HG02642 (cell line): Measurements from ENCODE around the gene ZBTB4.

ENCODE experiments used
- ATAC-seq: cut with Tn5 transposase; IDR thresholded peaks from one replicate; pipeline ENCODE4 v1.9.1; 2021; ENCODE audit warnings: mild to moderate bottlenecking; ENCODE audit not compliant: unreplicated experiment, poor library complexity

ZBTB4 gene

DNA sequence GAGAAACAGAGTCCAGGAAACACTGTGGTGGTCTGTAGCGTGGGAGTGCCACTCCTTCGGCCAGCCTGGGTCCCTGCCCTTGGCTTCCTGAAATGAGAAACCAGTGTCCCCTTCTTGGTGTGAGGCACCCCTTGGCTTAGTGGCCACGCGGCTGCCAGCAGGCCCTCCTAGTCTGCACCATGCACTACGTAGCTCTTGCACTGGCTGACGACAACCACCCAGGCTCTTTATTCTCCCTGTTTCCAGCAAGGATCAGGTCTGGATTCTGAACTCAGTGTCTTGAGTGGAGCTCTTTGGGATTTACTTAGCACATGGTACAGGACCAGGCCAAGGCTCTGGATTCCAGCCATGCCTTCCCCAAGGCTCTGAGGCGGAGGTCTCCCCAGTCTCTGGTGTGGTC lies 51.9 kb downstream of the ZBTB4 start:
- no peak for ATAC-seq

- no peak for ATAC-seq
Observed at GRCh38 chr17:7426896-7427489, 52.4 kb downstream of the ZBTB4 start.

DNA sequence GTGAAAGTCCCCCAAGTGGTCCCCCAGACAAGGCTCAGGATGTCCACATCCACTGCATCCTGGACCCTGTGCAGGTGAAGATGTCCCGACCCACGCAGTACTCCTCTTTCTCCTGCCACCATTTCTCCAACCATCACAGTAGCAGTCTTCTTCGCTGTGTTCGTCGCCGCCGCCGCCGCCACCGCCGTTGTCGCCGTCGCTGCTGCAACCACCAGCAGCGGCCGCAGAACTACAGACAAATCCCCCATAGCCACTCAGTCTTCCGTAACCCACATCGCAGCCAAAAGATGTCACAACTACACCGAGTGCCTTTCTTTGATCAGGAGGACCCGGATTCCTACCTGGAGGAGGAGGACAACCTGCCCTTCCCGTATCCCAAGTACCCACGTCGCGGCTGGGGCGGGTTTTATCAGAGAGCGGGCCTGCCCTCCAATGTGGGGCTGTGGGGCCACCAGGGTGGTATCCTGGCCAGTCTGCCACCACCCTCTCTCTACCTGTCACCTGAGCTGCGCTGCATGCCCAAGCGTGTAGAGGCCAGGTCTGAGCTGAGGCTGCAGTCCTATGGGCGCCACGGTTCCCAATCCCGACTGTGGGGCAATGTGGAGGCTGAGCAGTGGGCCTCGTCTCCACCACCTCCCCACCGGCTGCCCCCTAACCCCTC lies 53.1 kb downstream of the ZBTB4 start:
- ATAC-seq = no peak

GRCh38 chr17:7425756-7426155 lies 53.7 kb downstream of the ZBTB4 start:
- no peak for ATAC-seq

GRCh38 chr17:7425316-7425715 lies 54.1 kb downstream of the ZBTB4 start, which contains the start of gene SPEM2:
Gene SPEM2 (plus strand): TSS chr17:7425616. CDS start chr17:7425689, 73 bp downstream.
- no peak for ATAC-seq

- ATAC-seq = no peak
Observed at GRCh38 chr17:7423679-7424078, 55.8 kb downstream of the ZBTB4 start.

- ATAC-seq = no peak
Observed at GRCh38 chr17:7421186-7421585, 58.2 kb downstream of the ZBTB4 start.

DNA sequence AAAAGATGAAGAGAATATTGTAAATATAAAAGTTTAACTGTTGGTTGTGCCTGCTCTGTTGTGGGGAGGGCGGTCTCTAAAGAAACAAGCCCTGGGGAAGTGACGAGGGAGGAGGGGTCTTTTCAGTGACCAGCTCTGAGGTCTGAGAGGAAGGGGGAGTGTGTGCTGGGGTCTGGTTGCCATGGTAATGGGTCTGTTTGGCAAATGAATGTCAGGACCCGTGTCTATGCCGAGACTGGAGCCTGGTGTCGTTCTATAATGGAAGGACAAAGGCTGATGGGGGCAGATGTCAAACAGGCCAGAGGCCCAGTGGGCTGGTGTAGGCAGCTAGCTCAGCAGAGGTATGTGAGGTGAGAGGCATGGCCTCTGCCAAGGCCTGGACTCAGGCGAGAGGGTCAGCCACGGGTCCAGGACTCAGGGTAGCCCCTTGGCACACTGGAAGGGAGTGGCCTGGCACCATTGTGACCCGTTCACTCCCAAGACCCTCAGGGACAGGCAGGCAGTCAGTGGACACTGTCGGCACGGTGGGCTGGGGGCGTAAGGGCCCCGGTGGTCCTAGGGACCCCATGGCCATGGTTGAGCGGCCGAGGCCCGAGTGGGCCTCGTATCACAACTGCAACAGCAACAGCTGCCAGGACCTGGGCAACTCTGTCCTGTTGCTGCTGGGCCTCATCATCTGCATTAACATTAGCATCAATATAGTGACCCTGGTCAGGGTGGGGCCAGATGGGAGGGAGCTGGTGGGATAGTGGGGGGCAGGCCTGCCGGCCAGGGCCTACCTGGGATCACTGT lies 59.4 kb downstream of the ZBTB4 start, which contains the start of gene SPEM1:
TSS of gene SPEM1 (plus strand) at position 506 of the 792 bp plus-strand sequence. CDS start at position 567, 61 bp downstream.
- ATAC-seq = no peak

DNA sequence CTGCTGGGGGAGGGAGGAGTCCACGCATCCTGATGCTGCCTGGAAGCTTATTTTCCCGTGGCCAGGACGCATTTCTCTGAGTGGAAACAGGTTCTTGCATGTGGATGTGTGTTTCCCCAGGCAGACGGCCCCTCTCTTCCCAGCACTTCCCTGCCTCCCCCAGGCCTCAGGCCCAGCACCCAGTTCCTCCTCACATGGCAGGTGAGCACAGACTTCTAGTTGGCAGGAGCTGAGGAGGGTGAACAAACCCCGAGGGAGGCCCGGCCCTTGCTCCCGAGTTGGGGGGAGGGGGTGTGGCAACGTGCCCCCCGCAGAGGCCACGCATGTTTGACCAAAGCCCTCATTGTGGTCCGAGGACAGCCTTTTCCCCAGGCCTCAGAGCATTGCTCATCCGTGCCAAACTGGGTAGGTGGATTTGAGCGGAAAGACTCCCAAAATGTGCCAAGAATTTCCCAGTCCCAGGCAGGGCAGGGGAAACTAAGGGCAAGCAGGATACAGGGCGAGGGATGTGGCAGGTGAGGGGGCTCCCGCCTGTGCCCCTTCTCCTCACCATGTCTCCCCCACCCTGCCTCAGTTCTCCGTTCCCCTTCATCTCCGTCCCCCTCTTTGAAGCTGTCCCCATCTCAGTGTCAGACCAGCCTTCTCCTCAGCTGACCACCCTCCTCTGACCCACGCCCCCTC lies 60.8 kb downstream of the ZBTB4 start:
- no peak for ATAC-seq

- no peak for ATAC-seq
Observed at GRCh38 chr17:7417056-7417655, 62.3 kb downstream of the ZBTB4 start.

DNA sequence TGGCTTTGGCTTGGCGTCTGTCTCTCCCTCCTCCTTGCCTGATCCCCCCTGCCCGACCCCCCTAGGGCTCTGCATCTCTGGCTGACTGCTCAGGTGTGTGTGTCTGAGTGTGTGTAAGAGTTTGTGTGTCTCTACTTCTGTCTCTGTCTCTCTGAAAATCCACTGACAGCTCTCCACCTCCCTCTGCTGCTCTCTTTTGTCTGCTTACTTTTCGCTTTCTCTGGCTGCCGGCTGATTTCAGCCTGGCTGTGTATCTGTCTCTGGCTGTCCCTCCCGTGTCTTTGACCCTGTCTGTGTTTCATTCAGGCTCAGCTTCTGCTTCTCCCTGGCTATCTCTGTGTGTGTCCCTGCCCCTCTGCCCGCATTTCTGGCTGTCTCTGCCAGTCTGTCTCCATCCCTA lies 63.1 kb downstream of the ZBTB4 start:
- ATAC-seq = no peak

DNA sequence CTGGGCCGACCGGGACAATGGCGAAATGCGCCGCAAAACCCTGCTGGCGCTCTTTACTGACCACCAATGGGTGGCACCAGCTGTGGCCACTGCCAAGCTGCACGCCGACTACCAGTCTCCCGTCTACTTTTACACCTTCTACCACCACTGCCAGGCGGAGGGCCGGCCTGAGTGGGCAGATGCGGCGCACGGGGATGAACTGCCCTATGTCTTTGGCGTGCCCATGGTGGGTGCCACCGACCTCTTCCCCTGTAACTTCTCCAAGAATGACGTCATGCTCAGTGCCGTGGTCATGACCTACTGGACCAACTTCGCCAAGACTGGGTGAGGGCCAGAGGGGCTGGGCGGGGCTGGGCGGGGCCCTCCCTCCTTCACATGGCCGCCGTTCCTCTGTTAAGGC lies 63.6 kb downstream of the ZBTB4 start:
- ATAC-seq = no peak

GRCh38 chr17:7414837-7415236 lies 64.6 kb downstream of the ZBTB4 start:
- ATAC-seq = no peak

DNA sequence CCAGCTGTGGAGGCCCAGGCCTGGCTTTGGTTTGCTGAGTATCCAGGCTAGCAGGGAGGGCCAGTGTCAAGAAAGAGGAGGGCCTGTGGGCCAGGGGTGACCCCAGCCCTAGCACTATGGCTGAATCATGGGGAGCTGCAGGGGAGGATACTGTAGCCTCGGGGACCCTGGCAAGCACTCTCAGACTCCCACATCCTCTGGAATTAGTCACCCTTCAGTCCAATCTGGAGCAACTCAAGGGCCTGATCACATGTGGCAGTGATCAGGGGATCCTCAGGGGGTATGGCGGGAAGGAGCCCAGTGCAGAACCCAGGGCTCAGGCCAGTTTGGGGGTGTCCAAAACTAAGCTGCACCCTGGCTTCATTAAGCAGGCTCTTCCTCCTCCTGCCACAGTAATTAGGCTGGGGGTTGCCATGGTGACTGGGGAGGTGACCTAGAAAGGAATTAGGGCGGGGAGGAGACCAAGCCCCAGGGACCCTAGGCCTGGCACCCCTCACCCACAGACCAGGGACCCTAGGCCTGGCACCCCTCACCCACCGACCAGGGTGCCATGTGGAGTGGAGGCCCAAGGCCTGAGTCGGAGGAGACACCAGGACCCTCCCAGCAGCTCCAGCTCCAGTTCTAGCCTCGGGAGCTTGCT lies 66.0 kb downstream of the ZBTB4 start:
- ATAC-seq = no peak

GRCh38 chr17:7411427-7411750 lies 68.0 kb downstream of the ZBTB4 start:
- no peak for ATAC-seq

GRCh38 chr17:7410634-7411426 lies 68.6 kb downstream of the ZBTB4 start:
- no peak for ATAC-seq

GRCh38 chr17:7409716-7410115 lies 69.7 kb downstream of the ZBTB4 start:
- ATAC-seq = no peak
